GM12891 (cell line): ENCODE measurements around the gene NT5M.

ENCODE experiments used
- DNase-seq: peaks from one replicate; pipeline ENCODE4 v3.0.0; 2011; ENCODE audit warnings: low spot score; ENCODE audit not compliant: insufficient read length
- FAIRE-seq: peaks from 2 replicates; lab custom pipeline; 2011; peaks lifted over from hg19 to GRCh38; lab: Jason Lieb, UNC
- PAX5 ChIP-seq: IDR thresholded peaks from 2 replicates; pipeline ENCODE4 v1.6.1; 2011; ENCODE audit warnings: low read length, moderate library complexity, mild to moderate bottlenecking; ENCODE audit not compliant: insufficient read depth, severe bottlenecking
- POLR2A ChIP-seq: IDR thresholded peaks from 2 replicates; pipeline ENCODE4 v1.6.1; 2011; ENCODE audit warnings: low read depth, low read length, control low read depth
- POLR2AphosphoS5 ChIP-seq: IDR thresholded peaks from 2 replicates; pipeline ENCODE4 v1.6.1; 2011; ENCODE audit warnings: low read depth, low read length, control low read depth
- POU2F2 ChIP-seq: IDR thresholded peaks from 2 replicates; pipeline ENCODE4 v1.6.1; 2011; ENCODE audit warnings: low read depth, mild to moderate bottlenecking, control low read depth, low read length, moderate library complexity
- SPI1 ChIP-seq: IDR thresholded peaks from 2 replicates; pipeline ENCODE4 v1.6.1; 2011; ENCODE audit warnings: low read depth, low read length, control low read depth
- TAF1 ChIP-seq: IDR thresholded peaks from 2 replicates; pipeline ENCODE4 v1.6.1; 2011; ENCODE audit warnings: low read depth, low read length, control low read depth

The NT5M gene

DNA sequence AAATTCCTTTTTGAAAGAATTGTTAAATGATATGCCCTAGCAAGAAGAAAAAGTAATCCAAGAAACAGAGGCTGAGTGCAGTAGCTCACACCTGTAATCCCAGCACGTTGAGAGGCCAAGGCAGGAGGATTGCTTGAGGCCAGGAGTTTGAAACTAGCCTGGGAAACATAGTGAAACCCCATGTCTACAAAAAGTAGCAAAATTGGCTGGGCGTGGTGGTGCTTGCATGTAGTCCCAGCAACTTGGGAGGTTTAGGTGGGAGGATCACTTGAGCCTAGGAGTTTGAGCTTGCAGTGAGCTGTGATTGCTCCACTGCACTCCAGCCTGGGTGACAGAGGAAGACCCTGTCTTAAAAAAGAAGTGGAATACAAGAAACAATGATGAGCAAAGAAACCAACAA, 56.1 kb downstream of the NT5M start:
- no peak for TF ChIP-seq POLR2A
- no peak for TF ChIP-seq PAX5
- TF ChIP-seq POU2F2 = no peak
- TF ChIP-seq POLR2AphosphoS5 = no peak
- no peak for TF ChIP-seq SPI1
- no peak for TF ChIP-seq TAF1
- DNase-seq = no peak
- no peak for FAIRE-seq

DNA sequence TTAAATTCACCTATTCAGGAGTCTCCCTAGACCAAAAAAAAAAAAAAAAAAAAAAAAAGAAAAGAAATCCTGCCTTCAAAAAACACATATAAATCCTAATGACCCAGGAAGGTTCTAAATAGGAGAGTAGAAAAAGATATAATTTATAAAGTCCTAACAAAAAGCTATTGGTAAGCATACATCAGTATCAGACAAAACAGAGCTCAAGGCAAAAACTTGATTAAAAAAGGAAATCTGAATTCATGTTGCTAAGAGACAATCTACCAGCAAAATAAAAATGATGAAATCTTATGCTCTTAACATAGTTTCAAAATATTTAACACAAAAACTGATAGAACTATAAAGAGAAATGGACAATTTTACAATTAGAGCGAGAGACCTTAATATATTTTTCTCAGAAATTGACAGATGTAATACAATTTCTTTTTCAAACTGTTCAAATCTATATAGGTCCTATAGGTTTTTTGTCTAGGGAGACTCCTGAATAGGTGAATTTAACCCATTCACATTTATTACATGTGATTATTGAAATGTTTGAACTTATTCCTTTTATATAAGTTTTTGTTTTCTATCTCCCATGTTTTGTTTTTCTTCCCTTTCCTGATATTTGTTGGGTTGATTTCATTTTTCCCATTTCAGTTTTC, 57.0 kb downstream of the NT5M start:
- DNase-seq (no peak), FAIRE-seq (no peak)
- TF ChIP-seq POU2F2 = no peak
- TF ChIP-seq POLR2A = no peak

DNA sequence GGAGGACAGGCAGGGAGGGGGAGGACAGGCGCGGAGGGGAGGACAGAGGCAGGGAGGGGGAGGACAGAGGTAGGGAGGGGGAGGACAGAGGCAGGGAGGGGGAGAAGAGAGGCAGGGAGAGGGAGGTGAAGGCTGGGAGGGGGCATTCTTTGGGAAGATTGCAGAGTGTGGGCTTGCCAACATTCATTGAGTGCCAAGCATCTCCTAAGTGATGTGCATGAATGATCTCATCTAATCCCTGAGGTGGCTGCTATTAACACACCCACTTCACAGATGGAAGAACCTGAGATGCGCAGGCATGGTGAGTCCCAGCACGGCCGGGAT, 58.3 kb downstream of the NT5M start:
- FAIRE-seq (no peak), DNase-seq (no peak)
- TF ChIP-seq POLR2AphosphoS5 (no peak), POU2F2 (no peak), SPI1 (no peak), PAX5 (no peak), POLR2A (no peak), TAF1 (no peak)

DNA sequence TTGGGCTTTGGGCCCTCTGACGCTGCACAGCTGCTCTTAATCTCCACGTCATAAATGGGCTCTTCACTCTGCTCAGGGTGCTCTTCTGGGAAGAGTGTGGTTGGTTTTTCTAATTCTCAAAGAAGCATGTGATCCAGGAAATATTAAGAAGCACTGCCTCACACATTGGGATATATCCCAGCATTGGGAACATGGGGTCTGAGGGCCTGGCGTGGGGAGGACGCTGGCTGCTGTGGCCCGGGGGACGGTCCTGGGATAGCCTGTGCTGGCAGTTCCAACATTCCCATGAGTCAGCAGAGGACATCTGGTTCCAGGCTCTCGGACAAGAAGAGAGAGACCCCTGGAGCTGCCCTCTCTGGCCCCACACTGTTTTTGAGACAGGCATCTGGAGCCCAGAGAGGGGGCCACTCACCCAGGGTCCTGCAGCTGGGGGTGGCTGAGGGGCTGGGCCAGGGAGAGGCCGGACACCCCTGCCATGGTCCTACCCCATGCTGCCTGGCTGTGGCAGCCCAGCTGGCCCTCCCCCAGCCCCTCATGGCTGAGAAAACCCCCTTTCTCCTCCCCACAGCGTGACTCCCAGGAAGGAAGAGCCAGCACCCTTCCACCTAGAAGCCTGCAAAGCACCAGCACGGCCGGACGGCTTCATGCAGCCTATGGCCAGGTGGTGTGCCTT, 58.8 kb downstream of the NT5M start:
- no peak for TF ChIP-seq POLR2AphosphoS5
- no peak for TF ChIP-seq POU2F2
- TF ChIP-seq POLR2A = no peak
- no peak for TF ChIP-seq SPI1
- TF ChIP-seq PAX5 = no peak
- no peak for FAIRE-seq
- no peak for DNase-seq

DNA sequence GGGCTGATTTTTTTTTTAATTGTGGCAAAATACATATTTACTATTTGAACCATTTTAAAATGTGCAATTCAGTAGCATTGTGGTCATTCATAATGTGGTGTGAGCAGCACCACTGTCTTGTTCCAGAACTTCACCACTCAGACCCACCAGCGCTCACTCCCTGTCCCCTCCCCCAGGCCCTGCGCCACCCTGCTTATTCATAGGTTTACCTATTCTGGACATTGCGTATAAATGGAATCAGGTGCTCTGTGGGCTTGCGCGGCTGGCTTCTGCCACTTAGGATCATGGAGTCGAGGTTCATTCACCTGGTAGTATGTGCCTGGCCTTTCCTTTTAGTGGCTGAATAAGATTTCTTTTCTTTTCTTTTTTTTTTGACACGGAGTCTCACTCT, 59.4 kb downstream of the NT5M start:
- TF ChIP-seq SPI1 (no peak), TAF1 (no peak), PAX5 (no peak), POLR2A (no peak), POLR2AphosphoS5 (no peak), POU2F2 (no peak)
- FAIRE-seq (no peak), DNase-seq (no peak)

DNA sequence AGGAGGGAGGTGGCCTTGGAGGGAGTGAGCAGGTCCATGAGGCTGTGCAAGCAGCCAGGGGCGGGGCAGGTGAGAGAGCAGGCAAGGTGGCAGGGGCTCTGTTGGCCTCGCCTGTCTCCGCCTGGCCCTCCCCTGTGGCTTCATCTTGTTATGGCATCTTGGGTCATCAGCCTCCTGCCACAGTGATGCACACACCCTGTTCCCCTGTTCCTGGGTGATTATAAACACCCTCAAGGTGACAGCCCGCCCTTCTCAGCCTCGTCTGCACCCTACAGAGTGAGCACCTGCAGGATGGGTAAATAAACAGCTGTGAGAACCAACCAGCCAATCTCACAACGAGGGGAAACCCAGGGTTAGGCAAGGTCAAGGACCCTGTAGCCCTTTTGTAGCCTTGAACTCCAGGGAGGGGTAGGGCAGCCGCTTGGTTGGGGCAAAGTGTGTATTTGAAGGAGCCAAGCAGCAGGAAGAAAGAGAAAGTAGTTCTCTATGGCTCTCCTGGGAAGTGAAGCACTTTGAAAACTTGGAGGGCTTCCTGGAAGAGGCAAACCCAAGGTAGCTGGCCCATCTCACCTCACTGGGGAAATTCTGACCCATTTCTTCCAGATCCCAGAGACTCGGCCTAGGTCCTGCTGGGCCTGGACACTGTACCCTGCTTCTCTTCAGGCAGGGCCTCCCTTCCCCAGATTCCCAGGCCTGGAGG, 60.6 kb downstream of the NT5M start:
- TF ChIP-seq POLR2A (no peak), POLR2AphosphoS5 (no peak), SPI1 (no peak), PAX5 (no peak), TAF1 (no peak), POU2F2 (no peak)
- no peak for DNase-seq

DNA sequence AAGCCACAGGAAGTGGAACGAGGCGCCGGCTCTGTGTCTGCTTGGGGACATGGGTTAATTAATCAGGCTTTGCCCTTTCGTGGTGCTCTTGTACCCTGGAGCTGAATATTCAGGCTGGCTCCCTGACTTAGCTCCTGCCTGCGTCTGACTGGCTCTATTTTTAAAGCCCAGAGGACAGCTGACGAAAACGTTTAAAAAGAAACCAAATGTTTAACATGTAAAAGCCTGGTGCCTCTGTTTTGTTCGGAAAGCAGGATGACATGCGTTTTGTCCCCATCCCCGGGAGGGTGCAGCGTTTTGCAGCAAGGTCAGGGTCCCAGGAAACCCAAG, 61.1 kb downstream of the NT5M start:
- no peak for FAIRE-seq
- DNase-seq = no peak
- TF ChIP-seq POLR2AphosphoS5 = no peak
- no peak for TF ChIP-seq PAX5
- TF ChIP-seq POLR2A = no peak
- TF ChIP-seq TAF1 = no peak
- no peak for TF ChIP-seq SPI1
- no peak for TF ChIP-seq POU2F2

More for the DNA sequence above, 60.6 kb downstream of the NT5M start:
- no peak for FAIRE-seq

DNA sequence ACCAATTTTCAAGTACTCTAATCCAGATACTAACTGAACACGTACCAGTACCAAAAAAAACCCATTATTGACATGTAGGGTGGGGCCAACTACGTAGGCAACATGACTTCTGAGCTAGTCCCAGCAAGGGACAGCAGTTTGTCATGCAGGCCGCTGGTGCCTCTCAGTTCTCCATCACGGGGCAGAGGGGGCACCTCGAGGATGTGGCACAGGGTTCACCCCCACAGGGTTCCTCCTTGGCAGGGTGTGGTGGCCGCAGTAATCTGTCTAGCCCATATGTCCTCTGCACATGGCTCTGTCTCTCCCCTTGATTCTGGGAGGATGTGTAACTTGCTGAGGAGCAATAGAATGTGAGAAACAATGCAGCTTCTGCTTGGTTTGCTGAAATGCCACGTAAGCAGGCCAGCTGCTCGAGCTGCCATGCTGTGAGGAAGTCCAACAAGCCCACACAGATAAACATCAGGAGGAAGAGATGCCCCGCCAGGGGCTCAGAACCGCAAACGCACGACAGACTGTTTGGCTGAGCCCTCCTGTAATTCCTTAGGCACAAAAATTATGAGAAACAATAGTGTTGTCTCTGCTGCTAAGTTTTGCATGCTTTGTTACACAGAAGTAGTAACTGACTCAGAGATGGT, 62.4 kb downstream of the NT5M start:
- no peak for DNase-seq
- no peak for TF ChIP-seq PAX5
- no peak for TF ChIP-seq POLR2A
- no peak for TF ChIP-seq POU2F2
- TF ChIP-seq POLR2AphosphoS5 = no peak
- TF ChIP-seq TAF1 = no peak
- no peak for TF ChIP-seq SPI1
- FAIRE-seq = no peak

DNA sequence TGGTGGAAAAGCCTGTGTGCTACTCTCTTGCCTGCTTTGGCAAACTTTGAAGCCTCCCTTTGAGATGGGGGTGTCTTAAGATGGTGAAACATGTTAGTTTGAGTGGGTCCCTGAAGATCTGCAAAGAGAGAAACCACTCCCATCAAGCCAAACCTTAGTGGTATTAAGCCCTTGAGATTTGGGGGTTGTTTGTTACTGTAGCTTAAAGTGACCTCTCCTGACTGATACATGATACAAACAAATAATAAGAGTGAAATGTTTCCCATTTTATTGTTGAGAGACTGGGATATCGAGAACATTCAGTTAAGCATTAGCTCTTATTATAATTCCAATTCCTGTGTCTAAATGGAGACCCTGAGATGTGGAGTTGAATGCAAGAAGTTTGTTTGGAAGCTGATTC, 63.1 kb downstream of the NT5M start:
- no peak for FAIRE-seq
- DNase-seq = no peak
- TF ChIP-seq PAX5 (no peak), POU2F2 (no peak), SPI1 (no peak), POLR2AphosphoS5 (no peak), TAF1 (no peak), POLR2A (no peak)
